ENCODE data around the gene HBQ1.

Gene HBQ1

GRCh38 chr16:177981-178667, 2.1 kb upstream of the HBQ1 start:
- H3K4me3 ChIP-seq (ENCODE audit: low read depth, low read length, poor library complexity, severe bottlenecking) = no peak overlapping the region
- no peak overlapping the region for H3K4me2 ChIP-seq (ENCODE audit: low read length)
- H3K79me2 ChIP-seq (ENCODE audit: insufficient read depth, low read length) = no peaks in the 10 kb centered on the region
- no peak overlapping the region for H2AFZ ChIP-seq (ENCODE audit: low read length)
- no peaks in the 10 kb centered on the region for H3F3A ChIP-seq (ENCODE audit: insufficient read depth, low read length)
- H3K4me1 ChIP-seq (ENCODE audit: insufficient read depth, low read length, severe bottlenecking) = peaks cover 5% of the 10 kb centered on the region
- H3K9me3 ChIP-seq (ENCODE audit: low read length) = no peaks in the 10 kb centered on the region
- no peaks in the 10 kb centered on the region for H3K36me3 ChIP-seq (ENCODE audit: insufficient read depth, low read length)
- no peaks in the 10 kb centered on the region for H3K27me3 ChIP-seq (ENCODE audit: insufficient read depth, low read length)
- H3K9me2 ChIP-seq (ENCODE audit: low read depth, low read length) = no peaks in the 10 kb centered on the region
- H3K27ac ChIP-seq (ENCODE audit: low read depth, low read length, poor library complexity, severe bottlenecking) = no peak overlapping the region
- no peak overlapping the region for H3K9ac ChIP-seq (ENCODE audit: low read length)
- TF ChIP-seq EZH2 (IDR thresholded peaks at IDR 0.05; ENCODE audit: borderline replicate concordance, low read length) (no peak), CTCF (IDR thresholded peaks at IDR 0.05; ENCODE audit: low read length) (no peak)
- H4K20me1 ChIP-seq (ENCODE audit: insufficient read depth, low read length) = no peaks in the 10 kb centered on the region

GRCh38 chr16:178668-179015, 1.6 kb upstream of the HBQ1 start:
- no peak overlapping the region for H3K4me2 ChIP-seq (ENCODE audit: low read length)
- TF ChIP-seq EZH2 (IDR thresholded peaks at IDR 0.05; ENCODE audit: borderline replicate concordance, low read length) = no peak
- TF ChIP-seq CTCF (IDR thresholded peaks at IDR 0.05; ENCODE audit: low read length) = no peak

GRCh38 chr16:179211-180092, 807 bp upstream of the HBQ1 start:
- no peak overlapping the region for H2AFZ ChIP-seq (ENCODE audit: low read length)
- H3K4me3 ChIP-seq (ENCODE audit: low read depth, low read length, poor library complexity, severe bottlenecking) = no peak overlapping the region
- H3K27me3 ChIP-seq (ENCODE audit: insufficient read depth, low read length) = no peaks in the 10 kb centered on the region

More at GRCh38 chr16:178668-179015, 1.6 kb upstream of the HBQ1 start:
- H3K36me3 ChIP-seq (ENCODE audit: insufficient read depth, low read length) = no peaks in the 10 kb centered on the region
- H4K20me1 ChIP-seq (ENCODE audit: insufficient read depth, low read length) = no peaks in the 10 kb centered on the region
- H3K4me1 ChIP-seq (ENCODE audit: insufficient read depth, low read length, severe bottlenecking) = peaks cover 5% of the 10 kb centered on the region
- no peaks in the 10 kb centered on the region for H3F3A ChIP-seq (ENCODE audit: insufficient read depth, low read length)
- no peak overlapping the region for H3K4me3 ChIP-seq (ENCODE audit: low read depth, low read length, poor library complexity, severe bottlenecking)
- no peak overlapping the region for H2AFZ ChIP-seq (ENCODE audit: low read length)
- no peak overlapping the region for H3K27ac ChIP-seq (ENCODE audit: low read depth, low read length, poor library complexity, severe bottlenecking)
- no peaks in the 10 kb centered on the region for H3K9me2 ChIP-seq (ENCODE audit: low read depth, low read length)
- H3K27me3 ChIP-seq (ENCODE audit: insufficient read depth, low read length) = no peaks in the 10 kb centered on the region
- H3K9ac ChIP-seq (ENCODE audit: low read length) = no peak overlapping the region
- no peaks in the 10 kb centered on the region for H3K9me3 ChIP-seq (ENCODE audit: low read length)
- no peaks in the 10 kb centered on the region for H3K79me2 ChIP-seq (ENCODE audit: insufficient read depth, low read length)

More at GRCh38 chr16:179211-180092, 807 bp upstream of the HBQ1 start:
- TF ChIP-seq CTCF (IDR thresholded peaks at IDR 0.05; ENCODE audit: low read length) (no peak), EZH2 (IDR thresholded peaks at IDR 0.05; ENCODE audit: borderline replicate concordance, low read length) (no peak)
- H3K4me1 ChIP-seq (ENCODE audit: insufficient read depth, low read length, severe bottlenecking) = peaks cover 5% of the 10 kb centered on the region
- 0 out of 2 replicates have a peak, but pooled peaks cover 1% of the 10 kb centered on the region for H3K36me3 ChIP-seq (ENCODE audit: insufficient read depth, low read length)
- H3K9me3 ChIP-seq (ENCODE audit: low read length) = no peaks in the 10 kb centered on the region
- H3K27ac ChIP-seq (ENCODE audit: low read depth, low read length, poor library complexity, severe bottlenecking) = no peak overlapping the region
- no peaks in the 10 kb centered on the region for H4K20me1 ChIP-seq (ENCODE audit: insufficient read depth, low read length)
- H3K4me2 ChIP-seq (ENCODE audit: low read length) = no peak overlapping the region
- H3K9ac ChIP-seq (ENCODE audit: low read length) = no peak overlapping the region
- no peaks in the 10 kb centered on the region for H3F3A ChIP-seq (ENCODE audit: insufficient read depth, low read length)
- H3K79me2 ChIP-seq (ENCODE audit: insufficient read depth, low read length) = no peaks in the 10 kb centered on the region
- no peaks in the 10 kb centered on the region for H3K9me2 ChIP-seq (ENCODE audit: low read depth, low read length)

Data from OCI-LY1 (cell line).